Measurements from ENCODE around the gene SELENON. TPM values are rescaled to one million over a fixed set of nuclear protein-coding genes. Genes with fewer than 3 reads are reported as not detected.

SELENON gene
- total RNA-seq, 1 experiment from 2014 or later, result 90.9 TPM

DNA sequence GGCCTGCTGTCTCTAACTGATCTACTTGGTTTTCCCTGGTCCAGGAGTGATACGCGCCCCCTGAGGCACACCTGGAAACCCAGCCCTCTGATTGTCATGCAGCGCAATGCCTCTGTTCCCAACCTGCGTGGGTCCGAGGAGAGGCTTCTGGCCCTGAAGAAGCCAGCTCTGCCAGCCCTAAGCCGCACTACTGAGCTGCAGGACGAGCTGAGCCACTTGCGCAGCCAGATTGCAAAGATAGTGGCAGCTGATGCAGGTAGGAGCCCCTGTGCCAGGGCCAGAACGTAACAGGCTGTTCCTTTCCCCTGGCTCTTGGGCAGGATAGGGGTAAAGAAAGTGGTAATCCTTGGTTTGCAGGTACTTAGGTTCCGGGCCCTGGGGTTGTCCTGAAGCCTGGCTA lies 26.6 kb downstream of the SELENON start:
- no peak overlapping the region for H4K8ac ChIP-seq (replicated peaks; ENCODE audit: insufficient read length, low read depth, low read length)
- H3K27me3 Mint-ChIP-seq (ENCODE audit: low read depth), result peaks cover 6% of the 10 kb centered on the region
- no peak overlapping the region for H2BK15ac ChIP-seq (ENCODE audit: low read depth, low read length)
- H3K9me3 Mint-ChIP-seq, result no peaks in the 10 kb centered on the region
- H3K4me1 Mint-ChIP-seq, result peaks cover 2 to 3% of the 10 kb centered on the region in 2 experiments
- no peak for DNase-seq
- no peaks in the 10 kb centered on the region for H3K4me1 ChIP-seq (ENCODE audit: insufficient read depth, low read length)
- H3K27ac Mint-ChIP-seq, result peak overlapping the region in 1 of 3 experiments; percentile 54; a peak in 1 of 7 replicates
- no peak overlapping the region for H3K4me3 Mint-ChIP-seq
- H3K79me1 ChIP-seq (ENCODE audit: insufficient read depth, low read depth, low read length, poor library complexity, severe bottlenecking), result no peaks in the 10 kb centered on the region
- H3K4ac ChIP-seq (ENCODE audit: low read depth, low read length), result no peak overlapping the region
- H2BK5ac ChIP-seq (ENCODE audit: insufficient read length, low read length), result no peak overlapping the region
- H2BK120ac ChIP-seq (ENCODE audit: low read depth, low read length, poor library complexity, severe bottlenecking), result no peak overlapping the region
- H3K79me2 ChIP-seq (ENCODE audit: insufficient read depth, low read length), result no peaks in the 10 kb centered on the region; the same call in 1 of the 2 replicates
- peaks cover 6 to 48% (median 37%) of the 10 kb centered on the region in 3 experiments; a peak in 6 of 7 replicates for H3K36me3 Mint-ChIP-seq (ENCODE audit: insufficient read depth in 1 of 3, low read depth in 3 of 3)
- TF ChIP-seq, protein P1, sequence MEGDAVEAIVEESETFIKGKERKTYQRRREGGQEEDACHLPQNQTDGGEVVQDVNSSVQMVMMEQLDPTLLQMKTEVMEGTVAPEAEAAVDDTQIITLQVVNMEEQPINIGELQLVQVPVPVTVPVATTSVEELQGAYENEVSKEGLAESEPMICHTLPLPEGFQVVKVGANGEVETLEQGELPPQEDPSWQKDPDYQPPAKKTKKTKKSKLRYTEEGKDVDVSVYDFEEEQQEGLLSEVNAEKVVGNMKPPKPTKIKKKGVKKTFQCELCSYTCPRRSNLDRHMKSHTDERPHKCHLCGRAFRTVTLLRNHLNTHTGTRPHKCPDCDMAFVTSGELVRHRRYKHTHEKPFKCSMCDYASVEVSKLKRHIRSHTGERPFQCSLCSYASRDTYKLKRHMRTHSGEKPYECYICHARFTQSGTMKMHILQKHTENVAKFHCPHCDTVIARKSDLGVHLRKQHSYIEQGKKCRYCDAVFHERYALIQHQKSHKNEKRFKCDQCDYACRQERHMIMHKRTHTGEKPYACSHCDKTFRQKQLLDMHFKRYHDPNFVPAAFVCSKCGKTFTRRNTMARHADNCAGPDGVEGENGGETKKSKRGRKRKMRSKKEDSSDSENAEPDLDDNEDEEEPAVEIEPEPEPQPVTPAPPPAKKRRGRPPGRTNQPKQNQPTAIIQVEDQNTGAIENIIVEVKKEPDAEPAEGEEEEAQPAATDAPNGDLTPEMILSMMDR (conservative IDR thresholded peaks at IDR 0.05), result no peak
- no peak overlapping the region for H3K27ac ChIP-seq (ENCODE audit: insufficient read length, low read depth, low read length)
- H4K91ac ChIP-seq (ENCODE audit: insufficient read length, low read depth, low read length), result no peak overlapping the region
- no peak overlapping the region for H3T11ph ChIP-seq (ENCODE audit: low read length)
- H4K20me1 ChIP-seq (ENCODE audit: control insufficient read depth, insufficient read depth, insufficient read length), result no peaks in the 10 kb centered on the region
- H3K23ac ChIP-seq (ENCODE audit: insufficient read length, low read depth, low read length), result no peak overlapping the region
- H4K5ac ChIP-seq (ENCODE audit: insufficient read length, low read depth, low read length), result no peak overlapping the region
- no peak overlapping the region for H2BK12ac ChIP-seq (ENCODE audit: insufficient read length, low read depth, low read length)
- no peak overlapping the region for H2AFZ ChIP-seq (ENCODE audit: low read length)
- H3K4me2 ChIP-seq (ENCODE audit: insufficient read depth, insufficient read length, low read length), result no peak overlapping the region
- WGBS (ENCODE audit: extremely low coverage, insufficient read length, low lambda C conversion rate), result no CpG with 5 or more reads among the region's 10 CpGs
- no peaks in the 10 kb centered on the region for H3K9me3 ChIP-seq (ENCODE audit: control insufficient read depth, low read depth, low read length)
- no peak overlapping the region for H2AK5ac ChIP-seq (ENCODE audit: insufficient read length, low read length)
- no peak overlapping the region for H3K14ac ChIP-seq (ENCODE audit: insufficient read depth, low read length)
- no peak overlapping the region for H2BK20ac ChIP-seq (ENCODE audit: low read depth, low read length, poor library complexity, severe bottlenecking)
- no peaks in the 10 kb centered on the region for H3K23me2 ChIP-seq (ENCODE audit: insufficient read length, low read depth, low read length, poor library complexity, severe bottlenecking)
- H3K27me3 ChIP-seq (ENCODE audit: insufficient read depth, low read length), result no peaks in the 10 kb centered on the region
- H3K18ac ChIP-seq (ENCODE audit: insufficient read length, low read depth, low read length), result no peak overlapping the region
- H3K9ac ChIP-seq (ENCODE audit: extremely low read depth, insufficient read length, low read length), result no peak overlapping the region
- no peak overlapping the region for H3K56ac ChIP-seq (ENCODE audit: insufficient read length, low read depth, low read length)

Measured in H9 (cell line).